Liver (tissue), 9 donors: Measurements from ENCODE around the gene CNDP2. TPM values are rescaled to one million over a fixed set of nuclear protein-coding genes. Genes with fewer than 3 reads are reported as not detected.

Experiments
- DNase-seq: peaks from one replicate; pipeline ENCODE4 v3.0.0-alpha.2; 2017; ENCODE audit warnings: low spot score
- H3K27ac ChIP-seq, 2 donors: one replicate each; pipeline ENCODE4 v1.7.0; 2013; ENCODE audit warnings: inconsistent platforms in 2 of 2, low read length in 2 of 2, control low read depth in 1 of 2, low read depth in 1 of 2, mild to moderate bottlenecking in 1 of 2
- H3K27me3 ChIP-seq, 4 donors: one replicate each; pipeline versions ENCODE4 v1.6.1 to v1.7.0; 2013; ENCODE audit warnings: low read length in 3 of 4, inconsistent platforms in 1 of 4, mild to moderate bottlenecking in 1 of 4, moderate library complexity in 1 of 4; ENCODE audit not compliant: control insufficient read depth in 4 of 4, insufficient read depth in 4 of 4
- H3K36me3 ChIP-seq, 4 donors: one replicate each; pipeline versions ENCODE4 v1.6.1 to v1.7.0; 2013; ENCODE audit warnings: low read length in 3 of 4, mild to moderate bottlenecking in 3 of 4, low read depth in 1 of 4, moderate library complexity in 1 of 4; ENCODE audit not compliant: control insufficient read depth in 4 of 4, insufficient read depth in 3 of 4
- H3K4me1 ChIP-seq, 4 donors: one replicate each; pipeline versions ENCODE4 v1.6.1 to v1.7.0; 2013; ENCODE audit warnings: low read length in 3 of 4, mild to moderate bottlenecking in 3 of 4, moderate library complexity in 1 of 4; ENCODE audit not compliant: control insufficient read depth in 4 of 4, insufficient read depth in 4 of 4
- H3K4me3 ChIP-seq, 3 donors: one replicate each; pipeline versions ENCODE4 v1.6.1 to v1.7.0; 2013; ENCODE audit warnings: low read length in 3 of 3, control low read depth in 1 of 3, low read depth in 1 of 3, mild to moderate bottlenecking in 1 of 3
- H3K9ac ChIP-seq, 2 donors: one replicate each; pipeline ENCODE4 v1.7.0; 2013; ENCODE audit warnings: low read length in 2 of 2, mild to moderate bottlenecking in 2 of 2, moderate library complexity in 2 of 2, control low read depth in 1 of 2, low read depth in 1 of 2
- H3K9me3 ChIP-seq, 4 donors: one replicate each; pipeline versions ENCODE4 v1.6.1 to v1.7.0; 2013; ENCODE audit warnings: low read length in 3 of 4; ENCODE audit not compliant: control insufficient read depth in 4 of 4
- GABPA ChIP-seq, 2 donors: IDR thresholded peaks in 1 of 2; conservative IDR thresholded peaks in 1 of 2; 2 replicates each; pipeline ENCODE4 v1.6.1; 2016; ENCODE audit warnings: antibody characterized with exemption in 2 of 2, mild to moderate bottlenecking in 1 of 2, moderate library complexity in 1 of 2
- HNF4A ChIP-seq, 2 donors: conservative IDR thresholded peaks; 2 replicates each; pipeline ENCODE4 v1.6.1; 2016; ENCODE audit warnings: antibody characterized with exemption in 2 of 2, mild to moderate bottlenecking in 2 of 2
- HNF4G ChIP-seq: IDR thresholded peaks from 2 replicates; pipeline ENCODE4 v1.6.1; 2016; ENCODE audit warnings: antibody characterized with exemption
- NR2F2 ChIP-seq: IDR thresholded peaks from 2 replicates; pipeline ENCODE4 v1.6.1; 2016; ENCODE audit warnings: antibody characterized with exemption
- RAD21 ChIP-seq, 2 donors: IDR thresholded peaks; 2 replicates each; pipeline ENCODE4 v1.6.1; 2016; ENCODE audit warnings: antibody characterized with exemption in 2 of 2, mild to moderate bottlenecking in 2 of 2
- YY1 ChIP-seq: IDR thresholded peaks from 2 replicates; pipeline ENCODE4 v1.6.1; 2016; ENCODE audit warnings: antibody characterized with exemption, mild to moderate bottlenecking
- WGBS: extraction: QIAGEN DNeasy Blood & Tissue Kit; methylation state at CpG from one replicate; pipeline ENCODE4 v1.1.7; 2013; 5-methylcytosine and 5-hydroxymethylcytosine counted together
- polyA plus RNA-seq, 2 donors: library from polyadenylated mRNA; stranded (reverse) in 1 of 2; unstranded in 1 of 2; fragments of 200-250 nt in 1 of 2; fragments of >200 nt in 1 of 2; fragmentation: Nextera tagmentation in 1 of 2; extraction: Ambion mirVana in 1 of 2; gene quantifications; one replicate each; pipeline versions ENCODE4 v1.2.1 to v1.2.3, GENCODE V29; 2013 to 2015
- total RNA-seq, 2 donors: library from RNA; depleted of rRNA; stranded (reverse); fragments of >200 nt; gene quantifications; one replicate each; pipeline ENCODE4 v1.2.3, GENCODE V29; 2014
- TF ChIP-seq, protein P1 (sequence below): IDR thresholded peaks from 2 replicates; pipeline ENCODE4 v1.6.1; 2016; ENCODE audit warnings: antibody characterized with exemption
- TF ChIP-seq, protein P2 (sequence below): IDR thresholded peaks from 2 replicates; pipeline ENCODE4 v1.6.1; 2016; ENCODE audit warnings: antibody characterized with exemption, mild to moderate bottlenecking
- TF ChIP-seq, protein P3 (sequence below): IDR thresholded peaks from 2 replicates; pipeline ENCODE4 v1.6.1; 2016; ENCODE audit warnings: antibody characterized with exemption
- TF ChIP-seq, protein P4 (sequence below): fragments of 150-350 bp; IDR thresholded peaks from 2 replicates; pipeline ENCODE4 v1.5.1; 2017; ENCODE audit warnings: improper control_type of control experiment, low read depth, low read length; ENCODE audit not compliant: missing input control
- donor health status: healthy.
- donor health status: healthy.
- donor health status: healthy.
- donor health status: healthy.
- donor health status: healthy.

CNDP2 gene
- total and polyA plus RNA-seq, 4 donors, result 65.5 to 167 (median 141) TPM

DNA sequence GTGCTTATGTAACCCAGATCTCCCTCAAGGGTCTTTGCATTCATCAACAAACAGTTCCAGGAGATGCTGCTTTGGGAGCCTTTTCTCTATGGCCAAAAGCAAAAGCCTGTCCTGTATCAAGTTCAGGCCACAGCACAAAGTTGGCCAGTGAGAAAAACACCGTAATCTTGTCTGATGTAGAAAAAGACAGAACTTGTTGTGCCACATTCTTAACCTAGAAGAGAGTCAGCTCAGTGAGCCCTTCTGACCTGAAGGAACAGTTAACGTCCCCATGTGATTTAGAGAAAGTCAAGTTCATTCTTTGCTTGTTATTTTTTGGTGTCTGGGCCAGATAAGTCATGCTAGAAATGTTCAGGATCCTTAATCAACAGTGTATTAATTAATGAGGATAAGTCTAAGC lies 30.3 kb downstream of the CNDP2 start:
- Histone ChIP-seq H3K27me3 (no peaks in the 10 kb centered on the region), H3K36me3 (peaks cover 0 to 3% (median 0%) of the 10 kb centered on the region in 4 donors), H3K27ac (no peak overlapping the region), H3K9me3 (no peaks in the 10 kb centered on the region), H3K4me3 (no peak overlapping the region), H3K9ac (no peak overlapping the region), H3K4me1 (no peaks in the 10 kb centered on the region)
- WGBS, result 85% methylated on average over 2 of the region's 2 CpGs
- no peak for TF ChIP-seq GABPA (IDR thresholded peaks at IDR 0.05 in 1 of 2, conservative IDR thresholded peaks at IDR 0.05 in 1 of 2)
- no peak for TF ChIP-seq NR2F2
- TF ChIP-seq, protein P1, sequence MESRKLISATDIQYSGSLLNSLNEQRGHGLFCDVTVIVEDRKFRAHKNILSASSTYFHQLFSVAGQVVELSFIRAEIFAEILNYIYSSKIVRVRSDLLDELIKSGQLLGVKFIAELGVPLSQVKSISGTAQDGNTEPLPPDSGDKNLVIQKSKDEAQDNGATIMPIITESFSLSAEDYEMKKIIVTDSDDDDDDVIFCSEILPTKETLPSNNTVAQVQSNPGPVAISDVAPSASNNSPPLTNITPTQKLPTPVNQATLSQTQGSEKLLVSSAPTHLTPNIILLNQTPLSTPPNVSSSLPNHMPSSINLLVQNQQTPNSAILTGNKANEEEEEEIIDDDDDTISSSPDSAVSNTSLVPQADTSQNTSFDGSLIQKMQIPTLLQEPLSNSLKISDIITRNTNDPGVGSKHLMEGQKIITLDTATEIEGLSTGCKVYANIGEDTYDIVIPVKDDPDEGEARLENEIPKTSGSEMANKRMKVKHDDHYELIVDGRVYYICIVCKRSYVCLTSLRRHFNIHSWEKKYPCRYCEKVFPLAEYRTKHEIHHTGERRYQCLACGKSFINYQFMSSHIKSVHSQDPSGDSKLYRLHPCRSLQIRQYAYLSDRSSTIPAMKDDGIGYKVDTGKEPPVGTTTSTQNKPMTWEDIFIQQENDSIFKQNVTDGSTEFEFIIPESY, result no peak
- TF ChIP-seq YY1, result no peak
- DNase-seq, result no peak

DNA sequence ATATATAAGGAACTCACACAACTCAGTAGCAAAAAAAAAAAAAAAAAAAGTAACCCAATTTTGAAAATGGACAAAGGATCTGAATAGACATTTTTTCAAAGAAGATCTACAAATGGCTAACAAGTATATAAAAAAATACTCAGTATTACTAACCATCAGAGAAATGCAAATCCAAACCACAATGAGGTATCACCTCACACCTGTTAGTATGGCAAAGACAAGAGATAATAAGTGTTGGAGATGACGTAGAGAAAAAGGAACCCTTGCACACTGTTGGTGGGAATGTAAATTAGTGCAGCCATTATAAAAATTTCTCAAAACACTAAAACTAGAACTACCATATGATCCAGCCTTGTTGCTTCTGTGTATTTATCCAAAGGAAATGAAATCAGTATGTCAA lies 32.3 kb downstream of the CNDP2 start:
- H3K36me3 ChIP-seq, result no peaks in the 10 kb centered on the region
- DNase-seq, result no peak
- no peaks in the 10 kb centered on the region for H3K9me3 ChIP-seq
- WGBS, result 89% methylated on average over 1 of the region's 1 CpG
- H3K27me3 ChIP-seq, result no peaks in the 10 kb centered on the region
- no peak overlapping the region for H3K9ac ChIP-seq
- no peak overlapping the region for H3K27ac ChIP-seq
- H3K4me1 ChIP-seq, result no peaks in the 10 kb centered on the region
- TF ChIP-seq, protein P2, sequence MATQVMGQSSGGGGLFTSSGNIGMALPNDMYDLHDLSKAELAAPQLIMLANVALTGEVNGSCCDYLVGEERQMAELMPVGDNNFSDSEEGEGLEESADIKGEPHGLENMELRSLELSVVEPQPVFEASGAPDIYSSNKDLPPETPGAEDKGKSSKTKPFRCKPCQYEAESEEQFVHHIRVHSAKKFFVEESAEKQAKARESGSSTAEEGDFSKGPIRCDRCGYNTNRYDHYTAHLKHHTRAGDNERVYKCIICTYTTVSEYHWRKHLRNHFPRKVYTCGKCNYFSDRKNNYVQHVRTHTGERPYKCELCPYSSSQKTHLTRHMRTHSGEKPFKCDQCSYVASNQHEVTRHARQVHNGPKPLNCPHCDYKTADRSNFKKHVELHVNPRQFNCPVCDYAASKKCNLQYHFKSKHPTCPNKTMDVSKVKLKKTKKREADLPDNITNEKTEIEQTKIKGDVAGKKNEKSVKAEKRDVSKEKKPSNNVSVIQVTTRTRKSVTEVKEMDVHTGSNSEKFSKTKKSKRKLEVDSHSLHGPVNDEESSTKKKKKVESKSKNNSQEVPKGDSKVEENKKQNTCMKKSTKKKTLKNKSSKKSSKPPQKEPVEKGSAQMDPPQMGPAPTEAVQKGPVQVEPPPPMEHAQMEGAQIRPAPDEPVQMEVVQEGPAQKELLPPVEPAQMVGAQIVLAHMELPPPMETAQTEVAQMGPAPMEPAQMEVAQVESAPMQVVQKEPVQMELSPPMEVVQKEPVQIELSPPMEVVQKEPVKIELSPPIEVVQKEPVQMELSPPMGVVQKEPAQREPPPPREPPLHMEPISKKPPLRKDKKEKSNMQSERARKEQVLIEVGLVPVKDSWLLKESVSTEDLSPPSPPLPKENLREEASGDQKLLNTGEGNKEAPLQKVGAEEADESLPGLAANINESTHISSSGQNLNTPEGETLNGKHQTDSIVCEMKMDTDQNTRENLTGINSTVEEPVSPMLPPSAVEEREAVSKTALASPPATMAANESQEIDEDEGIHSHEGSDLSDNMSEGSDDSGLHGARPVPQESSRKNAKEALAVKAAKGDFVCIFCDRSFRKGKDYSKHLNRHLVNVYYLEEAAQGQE, result no peak
- TF ChIP-seq GABPA (IDR thresholded peaks at IDR 0.05 in 1 of 2, conservative IDR thresholded peaks at IDR 0.05 in 1 of 2) (no peak), HNF4G (no peak), HNF4A (conservative IDR thresholded peaks at IDR 0.05) (no peak), RAD21 (IDR thresholded peaks at IDR 0.05) (no peak), NR2F2 (no peak)
- TF ChIP-seq, protein P3, sequence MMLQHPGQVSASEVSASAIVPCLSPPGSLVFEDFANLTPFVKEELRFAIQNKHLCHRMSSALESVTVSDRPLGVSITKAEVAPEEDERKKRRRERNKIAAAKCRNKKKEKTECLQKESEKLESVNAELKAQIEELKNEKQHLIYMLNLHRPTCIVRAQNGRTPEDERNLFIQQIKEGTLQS, result no peak
- TF ChIP-seq, protein P4, sequence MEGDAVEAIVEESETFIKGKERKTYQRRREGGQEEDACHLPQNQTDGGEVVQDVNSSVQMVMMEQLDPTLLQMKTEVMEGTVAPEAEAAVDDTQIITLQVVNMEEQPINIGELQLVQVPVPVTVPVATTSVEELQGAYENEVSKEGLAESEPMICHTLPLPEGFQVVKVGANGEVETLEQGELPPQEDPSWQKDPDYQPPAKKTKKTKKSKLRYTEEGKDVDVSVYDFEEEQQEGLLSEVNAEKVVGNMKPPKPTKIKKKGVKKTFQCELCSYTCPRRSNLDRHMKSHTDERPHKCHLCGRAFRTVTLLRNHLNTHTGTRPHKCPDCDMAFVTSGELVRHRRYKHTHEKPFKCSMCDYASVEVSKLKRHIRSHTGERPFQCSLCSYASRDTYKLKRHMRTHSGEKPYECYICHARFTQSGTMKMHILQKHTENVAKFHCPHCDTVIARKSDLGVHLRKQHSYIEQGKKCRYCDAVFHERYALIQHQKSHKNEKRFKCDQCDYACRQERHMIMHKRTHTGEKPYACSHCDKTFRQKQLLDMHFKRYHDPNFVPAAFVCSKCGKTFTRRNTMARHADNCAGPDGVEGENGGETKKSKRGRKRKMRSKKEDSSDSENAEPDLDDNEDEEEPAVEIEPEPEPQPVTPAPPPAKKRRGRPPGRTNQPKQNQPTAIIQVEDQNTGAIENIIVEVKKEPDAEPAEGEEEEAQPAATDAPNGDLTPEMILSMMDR, result no peak
- no peak overlapping the region for H3K4me3 ChIP-seq
